Measurements from ENCODE around the gene WFDC10B. TPM values are rescaled to one million over a fixed set of nuclear protein-coding genes. Genes with fewer than 3 reads are reported as not detected.

The WFDC10B gene
- total and polyA plus RNA-seq, 10 of the 15 experiments (the other 5 are each of a cell fraction or from before 2014, with no cell fraction given) = not detected

Small RNA genes within 50 kb of the gene (microRNA-seq; reads per million reads assigned to microRNA genes)
- not detected for gene MIR3617

Small RNA genes within 50 kb of the gene (small RNA-seq; reads per million reads assigned to genes)
- not detected for gene MIR3617
- not detected for gene SPINT5P

Other genes with a start within 250 kb of the WFDC10B start
Only the 7 nearest of the 23 such genes appear.
- gene WFDC10A, start 75.3 kb downstream of the WFDC10B start, total RNA-seq (2014; rRNA removed) = not detected in 2 replicates
- not detected in 2 replicates for gene WFDC10A, start 75.3 kb downstream of the WFDC10B start, total RNA-seq (2014; rRNA removed; fragmentation: Illumina TruSeq; extraction: Trizol)
- gene WFDC10A, start 75.3 kb downstream of the WFDC10B start, total RNA-seq (2021) = not detected in 2 replicates
- gene WFDC10A, start 75.3 kb downstream of the WFDC10B start, polyA plus RNA-seq (2011; rRNA removed) = not detected in 2 replicates
- not detected in 2 replicates for gene WFDC10A, start 75.3 kb downstream of the WFDC10B start, polyA plus RNA-seq (2014; fragmentation: Illumina TruSeq; extraction: Trizol)
- gene WFDC10A, start 75.3 kb downstream of the WFDC10B start, polyA plus RNA-seq (2014; fragmentation: Nextera tagmentation; extraction: Ambion mirVana) = not detected
- not detected in 2 replicates for gene WFDC10A, start 75.3 kb downstream of the WFDC10B start, polyA plus RNA-seq (2014; rRNA removed)
- not detected for gene WFDC10A, start 75.3 kb downstream of the WFDC10B start, polyA plus RNA-seq (2016; fragmentation: Nextera tagmentation; extraction: Ambion mirVana)
- gene WFDC9, start 73.7 kb downstream of the WFDC10B start, total RNA-seq (2014; rRNA removed) = not detected in 2 replicates
- not detected in 2 replicates for gene WFDC9, start 73.7 kb downstream of the WFDC10B start, total RNA-seq (2014; rRNA removed; fragmentation: Illumina TruSeq; extraction: Trizol)
- not detected in 2 replicates for gene WFDC9, start 73.7 kb downstream of the WFDC10B start, total RNA-seq (2021)
- gene WFDC9, start 73.7 kb downstream of the WFDC10B start, polyA plus RNA-seq (2011; rRNA removed) = not detected in 2 replicates
- gene WFDC9, start 73.7 kb downstream of the WFDC10B start, polyA plus RNA-seq (2014; fragmentation: Illumina TruSeq; extraction: Trizol) = not detected in 2 replicates
- gene WFDC9, start 73.7 kb downstream of the WFDC10B start, polyA plus RNA-seq (2014; fragmentation: Nextera tagmentation; extraction: Ambion mirVana) = not detected
- gene WFDC9, start 73.7 kb downstream of the WFDC10B start, polyA plus RNA-seq (2014; rRNA removed) = not detected in 2 replicates
- gene WFDC9, start 73.7 kb downstream of the WFDC10B start, polyA plus RNA-seq (2016; fragmentation: Nextera tagmentation; extraction: Ambion mirVana) = not detected
- gene WFDC11, start 34.8 kb downstream of the WFDC10B start, total RNA-seq (2014; rRNA removed) = not detected in 2 replicates
- gene WFDC11, start 34.8 kb downstream of the WFDC10B start, total RNA-seq (2014; rRNA removed; fragmentation: Illumina TruSeq; extraction: Trizol) = not detected in 2 replicates
- gene WFDC11, start 34.8 kb downstream of the WFDC10B start, total RNA-seq (2021) = not detected in 2 replicates
- not detected in 2 replicates for gene WFDC11, start 34.8 kb downstream of the WFDC10B start, polyA plus RNA-seq (2011; rRNA removed)
- gene WFDC11, start 34.8 kb downstream of the WFDC10B start, polyA plus RNA-seq (2014; fragmentation: Illumina TruSeq; extraction: Trizol) = not detected in 2 replicates
- not detected for gene WFDC11, start 34.8 kb downstream of the WFDC10B start, polyA plus RNA-seq (2014; fragmentation: Nextera tagmentation; extraction: Ambion mirVana)
- not detected in 2 replicates for gene WFDC11, start 34.8 kb downstream of the WFDC10B start, polyA plus RNA-seq (2014; rRNA removed)
- not detected for gene WFDC11, start 34.8 kb downstream of the WFDC10B start, polyA plus RNA-seq (2016; fragmentation: Nextera tagmentation; extraction: Ambion mirVana)
- not detected in 2 replicates for gene WFDC13, start 3.0 kb downstream of the WFDC10B start, total RNA-seq (2014; rRNA removed)
- gene WFDC13, start 3.0 kb downstream of the WFDC10B start, total RNA-seq (2014; rRNA removed; fragmentation: Illumina TruSeq; extraction: Trizol) = not detected in 2 replicates
- gene WFDC13, start 3.0 kb downstream of the WFDC10B start, total RNA-seq (2021) = not detected in 2 replicates
- not detected in 2 replicates for gene WFDC13, start 3.0 kb downstream of the WFDC10B start, polyA plus RNA-seq (2011; rRNA removed)
- gene WFDC13, start 3.0 kb downstream of the WFDC10B start, polyA plus RNA-seq (2014; fragmentation: Illumina TruSeq; extraction: Trizol) = not detected in 2 replicates
- gene WFDC13, start 3.0 kb downstream of the WFDC10B start, polyA plus RNA-seq (2014; fragmentation: Nextera tagmentation; extraction: Ambion mirVana) = not detected
- gene WFDC13, start 3.0 kb downstream of the WFDC10B start, polyA plus RNA-seq (2014; rRNA removed) = not detected in 2 replicates
- gene WFDC13, start 3.0 kb downstream of the WFDC10B start, polyA plus RNA-seq (2016; fragmentation: Nextera tagmentation; extraction: Ambion mirVana) = not detected
- not detected in 2 replicates for gene SPINT4, start 17.3 kb upstream of the WFDC10B start, total RNA-seq (2014; rRNA removed)
- gene SPINT4, start 17.3 kb upstream of the WFDC10B start, total RNA-seq (2014; rRNA removed; fragmentation: Illumina TruSeq; extraction: Trizol) = not detected in 2 replicates
- not detected in 2 replicates for gene SPINT4, start 17.3 kb upstream of the WFDC10B start, total RNA-seq (2021)
- gene SPINT4, start 17.3 kb upstream of the WFDC10B start, polyA plus RNA-seq (2011; rRNA removed) = not detected in 2 replicates
- gene SPINT4, start 17.3 kb upstream of the WFDC10B start, polyA plus RNA-seq (2014; fragmentation: Illumina TruSeq; extraction: Trizol) = not detected in 2 replicates
- not detected for gene SPINT4, start 17.3 kb upstream of the WFDC10B start, polyA plus RNA-seq (2014; fragmentation: Nextera tagmentation; extraction: Ambion mirVana)
- not detected in 2 replicates for gene SPINT4, start 17.3 kb upstream of the WFDC10B start, polyA plus RNA-seq (2014; rRNA removed)
- gene SPINT4, start 17.3 kb upstream of the WFDC10B start, polyA plus RNA-seq (2016; fragmentation: Nextera tagmentation; extraction: Ambion mirVana) = not detected
- gene WFDC3, start 86.9 kb upstream of the WFDC10B start, total RNA-seq (2014; rRNA removed) = not detected in 2 replicates
- gene WFDC3, start 86.9 kb upstream of the WFDC10B start, total RNA-seq (2014; rRNA removed; fragmentation: Illumina TruSeq; extraction: Trizol) = not detected in 2 replicates
- gene WFDC3, start 86.9 kb upstream of the WFDC10B start, total RNA-seq (2021) = not detected in 2 replicates
- gene WFDC3, start 86.9 kb upstream of the WFDC10B start, polyA plus RNA-seq (2011; rRNA removed) = not detected in 2 replicates
- gene WFDC3, start 86.9 kb upstream of the WFDC10B start, polyA plus RNA-seq (2014; fragmentation: Illumina TruSeq; extraction: Trizol) = 0.21 TPM in 1 of 2 replicates, not detected in the other
- gene WFDC3, start 86.9 kb upstream of the WFDC10B start, polyA plus RNA-seq (2014; fragmentation: Nextera tagmentation; extraction: Ambion mirVana) = not detected
- not detected in 2 replicates for gene WFDC3, start 86.9 kb upstream of the WFDC10B start, polyA plus RNA-seq (2014; rRNA removed)
- under 1 TPM; 0.30 to 0.51 TPM for gene WFDC3, start 86.9 kb upstream of the WFDC10B start, polyA plus RNA-seq (2016; fragmentation: Nextera tagmentation; extraction: Ambion mirVana)
- 19.7 and 23.8 TPM in 2 replicates for gene DNTTIP1, start 86.9 kb upstream of the WFDC10B start, total RNA-seq (2014; rRNA removed)
- 16.4 and 19.8 TPM in 2 replicates for gene DNTTIP1, start 86.9 kb upstream of the WFDC10B start, total RNA-seq (2014; rRNA removed; fragmentation: Illumina TruSeq; extraction: Trizol)
- gene DNTTIP1, start 86.9 kb upstream of the WFDC10B start, total RNA-seq (2021) = 25.0 and 29.0 TPM in 2 replicates
- gene DNTTIP1, start 86.9 kb upstream of the WFDC10B start, polyA plus RNA-seq (2011; rRNA removed) = 21.5 and 33.7 TPM in 2 replicates
- gene DNTTIP1, start 86.9 kb upstream of the WFDC10B start, polyA plus RNA-seq (2014; fragmentation: Illumina TruSeq; extraction: Trizol) = 28.8 and 35.4 TPM in 2 replicates
- gene DNTTIP1, start 86.9 kb upstream of the WFDC10B start, polyA plus RNA-seq (2014; fragmentation: Nextera tagmentation; extraction: Ambion mirVana) = 10 to 100 TPM in 1 of 2 experiments, 1 to 10 TPM in 1; 7.9 to 18.7 TPM
- 46.2 and 46.7 TPM in 2 replicates for gene DNTTIP1, start 86.9 kb upstream of the WFDC10B start, polyA plus RNA-seq (2014; rRNA removed)
- gene DNTTIP1, start 86.9 kb upstream of the WFDC10B start, polyA plus RNA-seq (2016; fragmentation: Nextera tagmentation; extraction: Ambion mirVana) = 10 to 100 TPM; 51.0 to 51.3 TPM

Data from GM12878 (cell line).